ENCODE measurements around the gene NACC1. TPM values are rescaled to one million over a fixed set of nuclear protein-coding genes. Genes with fewer than 3 reads are reported as not detected.

The NACC1 gene
- 34.1 to 43.7 TPM (median 40.6 TPM) in 5 replicates for total RNA-seq (2022; extraction: Qiagen RNA extraction; ENCODE audit: low read depth)

DNA sequence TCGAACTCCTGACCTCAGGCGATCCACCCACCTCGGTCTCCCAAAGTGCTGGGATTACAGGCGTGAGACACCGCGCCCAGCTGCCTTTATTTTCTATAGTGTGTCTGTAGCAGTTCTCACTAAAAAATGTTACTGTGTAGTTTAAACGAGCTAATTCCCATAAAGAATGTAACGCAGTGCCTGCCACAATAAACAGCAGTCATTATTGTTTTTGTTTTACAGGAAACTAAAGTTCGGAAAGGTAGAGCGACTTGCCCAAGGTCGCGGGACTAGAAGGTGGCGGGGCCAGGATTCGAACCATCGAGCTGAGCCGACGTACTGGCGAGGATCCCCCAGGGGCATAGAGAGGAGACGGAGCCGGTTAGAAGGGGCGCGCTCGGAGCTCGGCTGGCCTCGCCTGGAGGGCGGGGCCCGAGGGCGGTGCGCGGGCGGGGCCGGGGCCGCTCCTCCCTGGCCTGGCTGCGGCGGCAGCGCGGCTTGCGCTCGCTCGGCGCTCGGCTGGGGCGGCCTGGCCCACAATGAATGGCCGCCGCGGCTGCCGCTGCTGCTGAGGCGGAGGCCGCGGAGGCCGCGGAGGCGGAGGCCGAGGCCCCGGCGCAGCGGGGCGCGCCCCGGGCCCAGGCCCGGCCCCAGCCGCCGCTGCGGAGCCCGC lies at the start of gene NACC1:
Gene NACC1, plus strand, starts transcription at position 493 of the 652 bp plus-strand sequence. CDS start 16,944 bp downstream, outside the sequence.

DNA sequence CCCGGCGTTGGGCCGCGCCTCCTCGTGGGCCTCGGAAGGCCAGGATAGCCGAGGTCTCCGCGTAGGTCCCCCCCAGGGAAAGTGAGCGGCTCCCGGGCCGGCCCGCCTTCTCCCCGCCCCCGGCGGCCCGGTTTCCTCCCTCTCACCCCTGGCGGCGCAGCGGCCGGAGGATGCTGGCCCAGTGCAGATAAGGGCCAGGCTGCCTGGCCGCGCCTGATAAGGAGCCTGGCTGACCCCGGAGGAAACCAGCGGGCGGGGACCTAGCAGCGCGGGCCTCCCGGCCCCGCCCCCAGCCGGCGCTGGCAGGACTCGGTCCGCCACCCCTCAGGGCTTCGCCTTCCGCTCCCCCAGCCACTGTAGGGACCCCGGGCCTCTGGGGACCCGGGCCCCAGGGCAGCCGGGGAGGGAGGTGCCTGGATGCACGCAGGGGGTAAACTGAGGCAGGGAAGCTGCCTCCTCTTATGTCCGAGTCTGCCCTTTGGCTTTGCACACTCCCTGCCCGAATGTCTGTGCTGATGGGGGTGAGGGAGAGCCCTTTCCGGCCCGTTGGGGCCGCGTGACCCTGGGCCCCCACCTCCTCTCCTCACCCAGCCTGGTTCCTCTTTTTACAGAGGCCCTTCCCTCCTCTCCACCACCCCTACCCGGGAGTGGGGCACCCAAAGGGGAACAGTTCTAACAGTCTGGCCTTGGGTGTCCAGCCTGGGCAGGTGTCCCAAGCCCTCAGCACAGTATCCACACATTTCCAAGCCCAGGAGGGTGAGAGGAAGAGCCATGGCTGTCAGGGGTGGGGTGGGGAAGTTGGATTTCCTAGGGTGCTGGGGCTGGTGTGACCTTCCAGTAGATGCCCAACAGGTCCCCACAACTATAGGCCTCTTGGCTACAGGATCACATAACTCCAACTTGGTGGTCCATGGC lies 15.1 kb upstream of the NACC1 start, which contains the start of gene LYL1:
Gene LYL1, minus strand, starts transcription at position 193 of the 915 bp plus-strand sequence. CDS start 1,687 bp downstream, outside the sequence.

DNA sequence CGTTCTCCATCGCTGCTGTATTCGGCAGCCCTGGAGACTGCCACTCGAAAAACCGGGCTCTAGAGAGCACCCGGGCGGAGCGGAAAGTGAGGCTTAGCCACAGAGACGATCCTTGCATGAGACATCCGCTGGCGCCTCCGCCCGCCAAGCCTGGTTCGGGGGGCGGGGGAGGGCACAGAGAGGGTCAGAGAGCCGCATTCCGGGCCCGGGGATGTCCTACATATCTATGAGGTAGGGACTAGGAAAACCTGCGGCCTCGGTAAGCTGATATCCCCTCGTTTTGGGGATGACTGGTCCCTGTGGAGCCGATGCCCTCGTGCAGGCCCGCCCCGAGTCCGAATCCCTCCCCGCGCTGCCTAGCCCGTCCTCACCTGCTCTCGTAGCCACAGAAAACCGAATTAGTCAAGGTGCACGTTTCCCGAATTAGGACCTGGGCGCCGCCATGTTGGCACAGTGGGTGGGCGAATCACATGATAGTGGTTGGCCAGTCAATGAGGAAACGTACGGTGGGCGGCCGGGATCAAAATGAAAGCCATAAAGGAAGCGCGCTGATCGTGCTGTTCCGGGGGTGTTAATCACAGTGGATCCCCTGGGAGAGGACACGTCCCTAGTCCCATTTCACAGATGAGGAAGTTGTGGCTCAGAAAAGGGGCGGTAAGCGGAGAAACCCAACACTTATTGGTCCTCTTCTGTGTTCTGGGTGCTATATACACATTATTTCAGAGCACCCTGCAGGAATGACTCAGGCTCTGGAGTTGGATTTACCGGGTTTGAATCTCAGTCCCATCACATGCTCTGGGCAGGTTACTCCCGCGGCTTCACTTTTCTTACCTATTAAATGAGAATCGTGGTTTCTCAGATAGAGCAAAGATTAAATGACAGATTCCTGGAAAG lies 1.5 kb upstream of the NACC1 start, which contains the start of gene TRMT1:
Gene TRMT1, minus strand, starts transcription at position 459 of the 894 bp plus-strand sequence. Its CDS starts 341 bp downstream, at position 118.

DNA sequence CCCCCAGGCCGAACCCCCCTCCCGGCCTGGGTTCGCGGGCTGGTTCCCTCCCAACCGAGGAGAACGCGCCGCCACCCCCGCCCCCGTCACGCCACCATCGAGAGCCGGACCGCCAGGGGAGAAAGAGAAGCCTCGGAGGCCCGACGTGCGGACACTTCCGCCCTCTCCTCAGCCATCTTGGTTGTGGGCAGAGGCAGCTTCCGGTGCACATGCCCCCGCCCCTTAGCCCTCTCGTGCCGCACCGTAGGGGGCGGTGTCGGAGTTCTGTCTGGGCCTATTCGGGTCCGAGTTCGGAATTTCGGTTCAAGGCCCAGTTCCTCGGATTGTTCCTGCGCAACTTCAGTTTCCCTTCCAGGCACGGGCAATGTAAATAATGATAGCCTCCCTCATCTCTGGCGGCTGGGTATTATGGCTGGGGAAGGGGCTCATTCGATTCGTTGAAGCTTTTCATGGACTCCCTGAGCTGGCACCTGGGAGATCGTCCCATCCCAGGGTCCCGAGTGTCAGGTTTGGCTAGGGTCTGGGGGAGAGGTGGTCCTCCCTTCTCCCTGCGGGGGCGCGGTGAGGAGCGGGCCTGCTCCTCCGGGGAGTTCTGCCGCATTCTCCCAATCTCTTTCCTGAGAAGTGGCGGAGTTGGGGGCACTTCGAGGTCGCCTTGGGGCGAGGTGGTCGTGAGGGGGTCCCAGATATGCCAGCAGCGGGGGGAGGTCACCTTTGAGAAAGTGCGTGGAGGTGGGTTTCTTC lies 32.3 kb downstream of the NACC1 start, which contains the start of the genes IER2 and STX10:
Gene IER2, plus strand, starts transcription at position 225 of the 744 bp plus-strand sequence. CDS start 2,776 bp downstream, outside the sequence.
Gene STX10, minus strand, starts transcription at position 189 of the 744 bp plus-strand sequence. CDS start 202 bp downstream, outside the sequence.

Other genes with a start within 250 kb of the NACC1 start
- gene DNASE2, start 236.8 kb upstream of the NACC1 start, total RNA-seq (2022; extraction: Qiagen RNA extraction; ENCODE audit: low read depth) = 26.4 to 33.8 TPM (median 31.6 TPM) in 5 replicates
- 0.08 TPM in 1 of 5 replicates, not detected in the others for gene KLF1, start 231.1 kb upstream of the NACC1 start, total RNA-seq (2022; extraction: Qiagen RNA extraction; ENCODE audit: low read depth)
- gene GCDH, start 227.1 kb upstream of the NACC1 start, total RNA-seq (2022; extraction: Qiagen RNA extraction; ENCODE audit: low read depth) = 8.9 to 12.5 TPM (median 9.9 TPM) in 5 replicates
- gene SYCE2, start 199.0 kb upstream of the NACC1 start, total RNA-seq (2022; extraction: Qiagen RNA extraction; ENCODE audit: low read depth) = 0.23 to 0.55 TPM (median 0.40 TPM) in 5 replicates
- 77.7 to 87.4 TPM (median 81.4 TPM) in 5 replicates for gene FARSA, start 184.6 kb upstream of the NACC1 start, total RNA-seq (2022; extraction: Qiagen RNA extraction; ENCODE audit: low read depth)
- gene CALR, start 179.7 kb upstream of the NACC1 start, total RNA-seq (2022; extraction: Qiagen RNA extraction; ENCODE audit: low read depth) = 606 to 640 TPM (median 607 TPM) in 5 replicates
- gene RAD23A, start 172.4 kb upstream of the NACC1 start, total RNA-seq (2022; extraction: Qiagen RNA extraction; ENCODE audit: low read depth) = 73.6 to 84.7 TPM (median 79.2 TPM) in 5 replicates
- gene GADD45GIP1, start 161.0 kb upstream of the NACC1 start, total RNA-seq (2022; extraction: Qiagen RNA extraction; ENCODE audit: low read depth) = 30.1 to 55.5 TPM (median 52.4 TPM) in 5 replicates
- gene DAND5, start 148.7 kb upstream of the NACC1 start, total RNA-seq (2022; extraction: Qiagen RNA extraction; ENCODE audit: low read depth) = 0.09 to 0.16 TPM in 2 of 5 replicates, not detected in the others
- gene NFIX, start 122.8 kb upstream of the NACC1 start, total RNA-seq (2022; extraction: Qiagen RNA extraction; ENCODE audit: low read depth) = 3.8 to 5.0 TPM (median 4.2 TPM) in 5 replicates
- gene LYL1, start 15.4 kb upstream of the NACC1 start, total RNA-seq (2022; extraction: Qiagen RNA extraction; ENCODE audit: low read depth) = 0.62 to 1.0 TPM (median 0.77 TPM) in 5 replicates
- 39.1 to 48.0 TPM (median 46.0 TPM) in 5 replicates for gene TRMT1, start 1.5 kb upstream of the NACC1 start, total RNA-seq (2022; extraction: Qiagen RNA extraction; ENCODE audit: low read depth)
- gene STX10, start 32.1 kb downstream of the NACC1 start, total RNA-seq (2022; extraction: Qiagen RNA extraction; ENCODE audit: low read depth) = 42.3 to 63.0 TPM (median 60.7 TPM) in 5 replicates
- gene IER2, start 32.1 kb downstream of the NACC1 start, total RNA-seq (2022; extraction: Qiagen RNA extraction; ENCODE audit: low read depth) = 60.3 to 91.4 TPM (median 81.0 TPM) in 5 replicates

Measured in A549 treated with CpdA at 1 μM for 4 hours (cell line).